PC-9 (cell line): ENCODE data around the gene ABLIM1. TPM values are rescaled to one million over a fixed set of nuclear protein-coding genes. Genes with fewer than 3 reads are reported as not detected.
A peak's percentile ranks its signal among the peaks of the same experiment; 100 is the strongest.

ENCODE experiments used
- BruUV-seq: library from RNA; stranded (reverse); fragments of 400-500 nt; replicated peaks from 2 replicates; lab custom pipeline; 2021; lab: Mats Ljungman, UMichigan
- CTCF ChIA-PET: fragments of 300-600 bp; sonication (Branson Sonifier 250); formaldehyde crosslinking; loops from one replicate; lab custom pipeline; 2022; ENCODE audit warnings: antibody characterized with exemption; lab: Charles Lee
- POLR2A ChIA-PET: fragments of 300-600 bp; sonication (Branson Sonifier 250); formaldehyde crosslinking; loops from one replicate; lab custom pipeline; 2022; ENCODE audit warnings: antibody characterized with exemption; ENCODE audit not compliant: unreplicated experiment; lab: Charles Lee
- DNase-seq, 2 experiments: peaks; one replicate each; pipeline versions ENCODE4 v3.0.0 to v3.0.0-alpha.2; 2015 to 2022; ENCODE audit warnings: mixed read lengths in 1 of 2
- H2AFZ ChIP-seq: fragments of 200-600 bp; sonication (generic); 2 replicates; pipeline ENCODE4 v1.8.1; 2017; ENCODE audit warnings: antibody characterized with exemption
- H3F3A ChIP-seq: fragments of 200-600 bp; sonication (generic); 2 replicates; pipeline ENCODE4 v1.8.1; 2017; ENCODE audit warnings: antibody characterized with exemption, mild to moderate bottlenecking, low read depth; ENCODE audit not compliant: insufficient read depth
- H3K27ac ChIP-seq: fragments of 200-600 bp; sonication (generic); 2 replicates; pipeline ENCODE4 v1.6.1; 2016; ENCODE audit warnings: mixed run types
- H3K27me3 ChIP-seq: fragments of 200-600 bp; sonication (generic); 2 replicates; pipeline ENCODE4 v1.6.1; 2016; ENCODE audit warnings: low read depth, mixed run types; ENCODE audit not compliant: insufficient read depth
- H3K36me3 ChIP-seq: fragments of 200-600 bp; sonication (generic); 2 replicates; pipeline ENCODE4 v1.6.1; 2016; ENCODE audit warnings: low read depth, mixed run types
- H3K4me1 ChIP-seq: fragments of 200-600 bp; sonication (generic); replicated peaks from 2 replicates; pipeline ENCODE4 v1.6.1; 2016; ENCODE audit warnings: mixed run types; ENCODE audit not compliant: insufficient read depth
- H3K4me2 ChIP-seq: fragments of 200-600 bp; sonication (generic); 2 replicates; pipeline ENCODE4 v1.6.1; 2017; ENCODE audit warnings: mixed run types
- H3K4me3 ChIP-seq: fragments of 200-600 bp; sonication (generic); 2 replicates; pipeline ENCODE4 v1.6.1; 2016; ENCODE audit warnings: mixed run types
- H3K79me2 ChIP-seq: fragments of 200-600 bp; sonication (generic); 2 replicates; pipeline ENCODE4 v1.6.1; 2017; ENCODE audit warnings: low read depth, mixed run types
- H3K9me2 ChIP-seq: fragments of 200-600 bp; sonication (generic); 2 replicates; pipeline ENCODE4 v1.8.1; 2017; ENCODE audit warnings: mild to moderate bottlenecking; ENCODE audit not compliant: insufficient read depth
- H3K9me3 ChIP-seq: fragments of 200-600 bp; sonication (generic); 2 replicates; pipeline ENCODE4 v1.8.1; 2016; ENCODE audit warnings: low read depth; ENCODE audit not compliant: insufficient read depth
- H4K20me1 ChIP-seq: fragments of 200-600 bp; sonication (generic); 2 replicates; pipeline ENCODE4 v1.8.1; 2017; ENCODE audit not compliant: insufficient read depth
- EZH2 ChIP-seq: fragments of 200-600 bp; sonication (generic); IDR thresholded peaks from 2 replicates; pipeline ENCODE4 v1.8.0; 2017; ENCODE audit warnings: antibody characterized with exemption, low read depth
- intact Hi-C: fragments of 100-400 bp; cut with micrococcal nuclease; formaldehyde crosslinking; loops from one replicate; pipeline ENCODE4 v1.10.0; 2022; ENCODE audit not compliant: unreplicated experiment
- total RNA-seq: library from RNA; stranded (reverse); gene quantifications from 2 replicates; pipeline ENCODE4 v1.2.3, GENCODE V29; 2021
- TF ChIP-seq, protein P1 (sequence below): fragments of 200-600 bp; sonication (generic); conservative IDR thresholded peaks from 2 replicates; pipeline ENCODE4 v1.6.1; 2017; ENCODE audit warnings: mixed run types, antibody characterized with exemption, mild to moderate bottlenecking, moderate library complexity

Gene ABLIM1
- total RNA-seq, 1 experiment from 2014 or later: 68.7 TPM

DNA sequence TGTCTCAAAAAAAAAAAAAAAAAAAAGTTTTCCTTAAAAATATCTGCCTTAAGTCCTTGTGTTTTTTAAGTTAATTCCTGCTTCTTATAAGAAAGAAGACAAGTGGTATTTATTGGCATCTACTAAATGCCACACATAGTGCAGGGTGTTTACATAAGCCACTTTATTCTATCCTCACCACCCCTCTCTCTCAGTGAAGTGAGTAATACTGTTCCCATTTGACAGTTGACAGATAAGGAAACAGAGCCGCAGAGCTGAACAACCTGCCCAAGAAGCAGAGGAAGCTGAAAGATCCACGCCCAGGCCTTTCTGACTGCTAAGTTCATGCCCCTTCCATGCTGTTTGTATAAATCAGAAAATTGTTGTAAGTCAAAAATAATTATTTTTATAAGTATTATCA, 54.1 kb downstream of the ABLIM1 start:
- TF ChIP-seq, protein P1, sequence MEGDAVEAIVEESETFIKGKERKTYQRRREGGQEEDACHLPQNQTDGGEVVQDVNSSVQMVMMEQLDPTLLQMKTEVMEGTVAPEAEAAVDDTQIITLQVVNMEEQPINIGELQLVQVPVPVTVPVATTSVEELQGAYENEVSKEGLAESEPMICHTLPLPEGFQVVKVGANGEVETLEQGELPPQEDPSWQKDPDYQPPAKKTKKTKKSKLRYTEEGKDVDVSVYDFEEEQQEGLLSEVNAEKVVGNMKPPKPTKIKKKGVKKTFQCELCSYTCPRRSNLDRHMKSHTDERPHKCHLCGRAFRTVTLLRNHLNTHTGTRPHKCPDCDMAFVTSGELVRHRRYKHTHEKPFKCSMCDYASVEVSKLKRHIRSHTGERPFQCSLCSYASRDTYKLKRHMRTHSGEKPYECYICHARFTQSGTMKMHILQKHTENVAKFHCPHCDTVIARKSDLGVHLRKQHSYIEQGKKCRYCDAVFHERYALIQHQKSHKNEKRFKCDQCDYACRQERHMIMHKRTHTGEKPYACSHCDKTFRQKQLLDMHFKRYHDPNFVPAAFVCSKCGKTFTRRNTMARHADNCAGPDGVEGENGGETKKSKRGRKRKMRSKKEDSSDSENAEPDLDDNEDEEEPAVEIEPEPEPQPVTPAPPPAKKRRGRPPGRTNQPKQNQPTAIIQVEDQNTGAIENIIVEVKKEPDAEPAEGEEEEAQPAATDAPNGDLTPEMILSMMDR: no peak
- no peak for TF ChIP-seq EZH2

DNA sequence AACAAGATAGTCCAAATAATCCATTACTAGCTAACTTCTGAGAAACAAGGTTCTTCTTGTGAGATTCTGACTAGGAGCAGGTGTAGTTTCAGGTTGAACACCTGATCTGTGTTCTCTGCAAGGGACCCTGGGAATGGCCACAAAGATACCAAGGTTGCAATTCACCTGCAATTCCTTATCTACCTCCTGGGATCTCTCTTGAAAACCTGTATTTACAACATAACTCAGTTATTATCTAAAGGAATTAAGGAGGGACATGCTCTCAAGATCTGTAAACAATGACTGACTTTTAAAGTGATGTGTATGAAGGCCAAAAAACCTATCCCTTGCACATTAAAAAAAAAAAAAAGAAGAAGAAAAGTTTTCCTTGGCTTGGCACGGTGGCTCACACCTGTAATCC, 54.8 kb downstream of the ABLIM1 start:
- Histone ChIP-seq H3K9me3 (no peaks in the 10 kb centered on the region), H3K4me3 (no peak overlapping the region), H3F3A (no peaks in the 10 kb centered on the region; the same call in 1 of the 2 replicates), H2AFZ (no peak overlapping the region), H4K20me1 (no peaks in the 10 kb centered on the region), H3K4me2 (no peak overlapping the region), H3K9me2 (no peaks in the 10 kb centered on the region), H3K4me1 (peaks cover 28% of the 10 kb centered on the region), H3K27me3 (no peaks in the 10 kb centered on the region), H3K27ac (no peak overlapping the region), H3K79me2 (no peaks in the 10 kb centered on the region), H3K36me3 (no peaks in the 10 kb centered on the region)
- BruUV-seq: no TSS peak
- peak in 1 of 2 experiments; percentile 65 for DNase-seq
- ChIA-PET CTCF (no interaction called here), POLR2A (no interaction called here)
- intact Hi-C loops: loop anchor here (5.0 kb wide), 1 partner anchor 41 kb away; no protein-coding TSS in a partner anchor
- TF ChIP-seq EZH2: no peak
- TF ChIP-seq, protein P1: no peak

More for the DNA sequence above, 54.1 kb downstream of the ABLIM1 start:
- Histone ChIP-seq H2AFZ (no peak overlapping the region), H3K36me3 (no peaks in the 10 kb centered on the region), H3K4me1 (peaks cover 28% of the 10 kb centered on the region), H4K20me1 (no peaks in the 10 kb centered on the region), H3K4me3 (no peak overlapping the region), H3K27me3 (no peaks in the 10 kb centered on the region), H3K9me2 (no peaks in the 10 kb centered on the region), H3K9me3 (no peaks in the 10 kb centered on the region), H3K79me2 (no peaks in the 10 kb centered on the region), H3F3A (no peaks in the 10 kb centered on the region; the same call in 1 of the 2 replicates), H3K27ac (no peak overlapping the region), H3K4me2 (no peak overlapping the region)
- peak in 1 of 2 experiments; percentile 81 for DNase-seq
- intact Hi-C loops: loop anchor here (5.0 kb wide), 1 partner anchor 42 kb away; no protein-coding TSS in a partner anchor
- BruUV-seq: no TSS peak
- CTCF ChIA-PET: no interaction called here
- POLR2A ChIA-PET: no interaction called here

DNA sequence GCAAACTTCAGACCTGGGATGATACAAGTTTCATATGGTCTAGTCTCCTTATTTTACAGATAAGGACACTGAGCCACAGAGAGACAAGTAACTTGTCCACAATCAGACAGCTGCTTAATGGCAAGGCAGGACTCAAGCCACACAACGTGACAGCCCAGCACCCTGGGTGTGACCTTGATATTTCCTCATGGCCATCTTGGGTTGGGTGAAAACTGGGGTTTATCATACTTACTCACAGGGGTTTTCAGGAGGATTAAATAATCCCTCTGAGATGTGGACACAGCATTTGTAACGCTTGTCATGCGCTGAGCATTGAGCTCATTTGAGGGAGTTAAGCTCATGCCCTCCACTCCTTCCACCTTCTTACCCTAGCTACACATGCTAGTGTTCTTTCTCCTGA, 58.0 kb downstream of the ABLIM1 start:
- no TSS peak for BruUV-seq
- POLR2A ChIA-PET: interaction anchor here (0.6 kb wide), 1 partner anchor 1465 kb away, joined by 13 read pairs; no protein-coding TSS in a partner anchor
- H4K20me1 ChIP-seq: no peaks in the 10 kb centered on the region
- TF ChIP-seq EZH2: no peak
- TF ChIP-seq, protein P1: no peak
- H3K79me2 ChIP-seq: no peaks in the 10 kb centered on the region
- H3K27ac ChIP-seq: no peak overlapping the region
- no peaks in the 10 kb centered on the region for H3K9me2 ChIP-seq
- no peaks in the 10 kb centered on the region for H3K9me3 ChIP-seq
- CTCF ChIA-PET: interaction anchor here (0.5 kb wide), 1 partner anchor 11 kb away, joined by 4 read pairs; no protein-coding TSS in a partner anchor
- H3F3A ChIP-seq: no peaks in the 10 kb centered on the region; the same call in 1 of the 2 replicates
- H3K27me3 ChIP-seq: no peaks in the 10 kb centered on the region
- intact Hi-C loops: loop anchor here (5.0 kb wide), 1 partner anchor 38 kb away; no protein-coding TSS in a partner anchor
- H3K4me1 ChIP-seq: peaks cover 20% of the 10 kb centered on the region
- no peak for DNase-seq
- H2AFZ ChIP-seq: no peak overlapping the region
- no peaks in the 10 kb centered on the region for H3K36me3 ChIP-seq
- no peak overlapping the region for H3K4me2 ChIP-seq
- no peak overlapping the region for H3K4me3 ChIP-seq
